Activated CD4-positive, CD25-positive, alpha-beta regulatory T cell treated with anti-CD3 and anti-CD28 coated beads, Interleukin-2, amount 50 U/mL, for 16 hours (primary cell): Measurements from ENCODE around the gene TMEM176B.
"Not testable (repeated sequence)": the region's sequence is repeated elsewhere in the genome, so short reads cannot be mapped to it uniquely, and the experiment has no call there.

Experiments used
- DNase-seq: peaks from one replicate; pipeline ENCODE4 v3.0.0-alpha.2; 2020; ENCODE audit warnings: low read depth, low spot score

TMEM176B gene

GRCh38 chr7:150790416-150791075 is 9.6 kb downstream of the TMEM176B start:
- DNase-seq: no peak

GRCh38 chr7:150788474-150789269 is 11.5 kb downstream of the TMEM176B start:
- DNase-seq: no peak

- DNase-seq: no peak
Observed at GRCh38 chr7:150787321-150788281, 12.6 kb downstream of the TMEM176B start.

GRCh38 chr7:150784954-150785353 is 15.2 kb downstream of the TMEM176B start:
- no peak for DNase-seq

- no peak for DNase-seq
Observed at GRCh38 chr7:150784120-150784736, 15.9 kb downstream of the TMEM176B start.

- no peak for DNase-seq
Observed at GRCh38 chr7:150781961-150782360, 18.2 kb downstream of the TMEM176B start.

GRCh38 chr7:150781103-150781502 is 19.1 kb downstream of the TMEM176B start:
- DNase-seq: no peak

GRCh38 chr7:150780292-150780691 is 19.9 kb downstream of the TMEM176B start:
- DNase-seq: no peak

GRCh38 chr7:150778738-150779301 is 21.3 kb downstream of the TMEM176B start:
- DNase-seq: peak; percentile 42

GRCh38 chr7:150778014-150778737 is 22.0 kb downstream of the TMEM176B start:
- no peak for DNase-seq

GRCh38 chr7:150774131-150774530 is 26.0 kb downstream of the TMEM176B start:
- DNase-seq: not testable (repeated sequence)

GRCh38 chr7:150769768-150770167 is 30.4 kb downstream of the TMEM176B start:
- DNase-seq: no peak

GRCh38 chr7:150766334-150766709 is 33.8 kb downstream of the TMEM176B start:
- no peak for DNase-seq

GRCh38 chr7:150759479-150759878 is 40.7 kb downstream of the TMEM176B start:
- no peak for DNase-seq

GRCh38 chr7:150756858-150757257 is 43.3 kb downstream of the TMEM176B start:
- DNase-seq: no peak

- DNase-seq: no peak
Observed at GRCh38 chr7:150756166-150756565, 44.0 kb downstream of the TMEM176B start.

- peak; percentile 40 for DNase-seq
Observed at GRCh38 chr7:150755473-150756099, 44.6 kb downstream of the TMEM176B start.

- DNase-seq: no peak
Observed at GRCh38 chr7:150754951-150755350, 45.2 kb downstream of the TMEM176B start.

- no peak for DNase-seq
Observed at GRCh38 chr7:150753826-150754603, 46.1 kb downstream of the TMEM176B start.
